Fibroblast of lung (primary cell): ENCODE results near the gene LTBP2. TPM values are rescaled to one million over a fixed set of nuclear protein-coding genes. Genes with fewer than 3 reads are reported as not detected.

Experiments used
- DNase-seq, 2 donors: peaks; one replicate each; pipeline versions ENCODE4 v3.0.0 to v3.0.0-alpha.2; 2010; ENCODE audit warnings: low read depth in 2 of 2
- H2AFZ ChIP-seq: 2 replicates; pipeline ENCODE4 v1.5.1; 2012; ENCODE audit warnings: low read length, control low read depth, inconsistent platforms
- H3K27ac ChIP-seq: 2 replicates; pipeline ENCODE4 v1.5.1; 2011; ENCODE audit warnings: low read length, control low read depth; ENCODE audit not compliant: insufficient read depth
- H3K27me3 ChIP-seq: 2 replicates; pipeline ENCODE4 v1.5.1; 2011; ENCODE audit warnings: mild to moderate bottlenecking, low read length; ENCODE audit not compliant: control insufficient read depth, insufficient read depth
- H3K36me3 ChIP-seq: 2 replicates; pipeline ENCODE4 v1.5.1; 2011; ENCODE audit warnings: low read length; ENCODE audit not compliant: control insufficient read depth, insufficient read depth
- H3K4me1 ChIP-seq: 2 replicates; pipeline ENCODE4 v1.5.1; 2011; ENCODE audit warnings: low read length; ENCODE audit not compliant: control insufficient read depth, insufficient read depth; ENCODE audit errors: extremely low read depth
- H3K4me2 ChIP-seq: 2 replicates; pipeline ENCODE4 v1.5.1; 2011; ENCODE audit warnings: low read length, control low read depth; ENCODE audit not compliant: insufficient read depth; ENCODE audit errors: extremely low read depth
- H3K4me3 ChIP-seq, 4 experiments: fragments of 200-600 bp in 1 of 4; sonication (generic) in 1 of 4; replicated peaks in 1 of 4; 2 replicates each; pipeline ENCODE4 v1.5.1; 2011 to 2016; ENCODE audit warnings: low read length in 4 of 4, low read depth in 3 of 4, mild to moderate bottlenecking in 3 of 4, control low read depth in 2 of 4, inconsistent platforms in 1 of 4, mixed read lengths in 1 of 4; ENCODE audit not compliant: insufficient read depth in 1 of 4; ENCODE audit errors: control extremely low read depth in 1 of 4
- H3K79me2 ChIP-seq: 2 replicates; pipeline ENCODE4 v1.5.1; 2012; ENCODE audit warnings: mild to moderate bottlenecking, low read length, inconsistent platforms; ENCODE audit not compliant: control insufficient read depth, insufficient read depth
- H3K9ac ChIP-seq: 2 replicates; pipeline ENCODE4 v1.5.1; 2011; ENCODE audit warnings: mild to moderate bottlenecking, low read length, control low read depth; ENCODE audit not compliant: insufficient read depth
- H3K9me3 ChIP-seq: 2 replicates; pipeline ENCODE4 v1.5.1; 2012; ENCODE audit warnings: low read depth, low read length; ENCODE audit not compliant: control insufficient read depth, insufficient read depth
- H4K20me1 ChIP-seq: 2 replicates; pipeline ENCODE4 v1.5.1; 2011; ENCODE audit warnings: low read length; ENCODE audit not compliant: control insufficient read depth, insufficient read depth; ENCODE audit errors: extremely low read depth
- CTCF ChIP-seq, 2 donors: IDR thresholded peaks in 1 of 2; conservative IDR thresholded peaks in 1 of 2; 1 replicate in 1 of 2; 2 replicates in 1 of 2; pipeline ENCODE4 v1.5.1; 2011 to 2012; ENCODE audit warnings: low read length in 2 of 2, control low read depth in 1 of 2, inconsistent platforms in 1 of 2, low read depth in 1 of 2, mild to moderate bottlenecking in 1 of 2
- EZH2 ChIP-seq: IDR thresholded peaks from 2 replicates; pipeline ENCODE4 v1.5.1; 2012; ENCODE audit warnings: low read length, control low read depth, mild to moderate bottlenecking; ENCODE audit errors: missing control alignments
- polyA plus RNA-seq, 2 donors: library from polyadenylated mRNA; depleted of rRNA in 1 of 2; stranded (reverse) in 1 of 2; unstranded in 1 of 2; fragments of >200 nt; gene quantifications; 2 replicates each; pipeline ENCODE4 v1.2.1, GENCODE V29; 2011 to 2012; ENCODE audit warnings: missing spikeins in 1 of 2
- total RNA-seq: library from RNA; depleted of rRNA; stranded (reverse); fragments of >200 nt; gene quantifications from 2 replicates; pipeline ENCODE4 v1.2.1, GENCODE V29; 2014

LTBP2 gene
- total and polyA plus RNA-seq, 2 donors (not counting 1 experiment from before 2014, with no cell fraction given): 108 to 514 TPM

- Histone ChIP-seq H3K9ac (peak overlapping the region; percentile 85), H3K27me3 (no peaks in the 10 kb centered on the region), H3K4me3 (peak overlapping the region; percentile 47 to 94 (median 78)), H3K79me2 (peaks cover 53% of the 10 kb centered on the region), H3K27ac (peak overlapping the region; percentile 79), H3K4me2 (peak overlapping the region; percentile 39), H3K9me3 (no peaks in the 10 kb centered on the region), H3K4me1 (peaks cover 31% of the 10 kb centered on the region), H3K36me3 (peaks cover 2% of the 10 kb centered on the region), H2AFZ (peak overlapping the region; percentile 40), H4K20me1 (no peaks in the 10 kb centered on the region)
- DNase-seq: peak; percentile 74 to 75
- TF ChIP-seq EZH2: no peak
- peak; percentile 44 to 49 for TF ChIP-seq CTCF (conservative IDR thresholded peaks at IDR 0.05 in 1 of 2, IDR thresholded peaks at IDR 0.05 in 1 of 2; ENCODE audit: low read depth in 1 of 2, low read length in 2 of 2)
Measured at GRCh38 chr14:74612350-74613021, 449 bp upstream of the LTBP2 start.

GRCh38 chr14:74610866-74611649 is 979 bp downstream of the LTBP2 start:
- Histone ChIP-seq H4K20me1 (no peaks in the 10 kb centered on the region), H2AFZ (no peak overlapping the region), H3K9me3 (no peaks in the 10 kb centered on the region), H3K4me2 (peak overlapping the region; percentile 87), H3K27ac (peak overlapping the region; percentile 79), H3K27me3 (no peaks in the 10 kb centered on the region), H3K9ac (peak overlapping the region; percentile 85), H3K36me3 (peaks cover 2% of the 10 kb centered on the region), H3K4me3 (peak overlapping the region; percentile 49 to 94 (median 78)), H3K4me1 (peaks cover 26% of the 10 kb centered on the region), H3K79me2 (peaks cover 64% of the 10 kb centered on the region)
- TF ChIP-seq EZH2 (no peak), CTCF (conservative IDR thresholded peaks at IDR 0.05 in 1 of 2, IDR thresholded peaks at IDR 0.05 in 1 of 2; ENCODE audit: low read depth in 1 of 2, low read length in 2 of 2) (no peak)
- DNase-seq: peak; percentile 51 to 54

- Histone ChIP-seq H3K9me3 (no peaks in the 10 kb centered on the region), H2AFZ (no peak overlapping the region), H3K4me3 (peak overlapping the region; percentile 49 to 94 (median 78)), H3K4me2 (peak overlapping the region; percentile 87), H3K36me3 (peaks cover 2% of the 10 kb centered on the region), H3K9ac (peak overlapping the region; percentile 85), H3K27ac (peak overlapping the region; percentile 79), H3K79me2 (peaks cover 71% of the 10 kb centered on the region), H4K20me1 (no peaks in the 10 kb centered on the region), H3K4me1 (peaks cover 30% of the 10 kb centered on the region), H3K27me3 (no peaks in the 10 kb centered on the region)
- TF ChIP-seq CTCF (conservative IDR thresholded peaks at IDR 0.05 in 1 of 2, IDR thresholded peaks at IDR 0.05 in 1 of 2; ENCODE audit: low read depth in 1 of 2, low read length in 2 of 2) (no peak), EZH2 (no peak)
- DNase-seq: no peak
Measured at GRCh38 chr14:74610199-74610865, 1.7 kb downstream of the LTBP2 start.
